GM18870 (cell line): ENCODE measurements around the gene ARHGAP26.

ENCODE experiments used
- ATAC-seq: cut with Tn5 transposase; IDR thresholded peaks from one replicate; pipeline ENCODE4 v1.9.1; 2021; ENCODE audit warnings: moderate library complexity; ENCODE audit not compliant: unreplicated experiment

ARHGAP26 gene

GRCh38 chr5:142769793-142770649 is at the start of gene ARHGAP26:
Gene ARHGAP26, plus strand, starts transcription at chr5:142770377. Its CDS starts 385 bp downstream, at chr5:142770762.
- ATAC-seq = peak; percentile 84

- ATAC-seq = no peak
Observed at GRCh38 chr5:142720641-142721271, 49.4 kb upstream of the ARHGAP26 start.

DNA sequence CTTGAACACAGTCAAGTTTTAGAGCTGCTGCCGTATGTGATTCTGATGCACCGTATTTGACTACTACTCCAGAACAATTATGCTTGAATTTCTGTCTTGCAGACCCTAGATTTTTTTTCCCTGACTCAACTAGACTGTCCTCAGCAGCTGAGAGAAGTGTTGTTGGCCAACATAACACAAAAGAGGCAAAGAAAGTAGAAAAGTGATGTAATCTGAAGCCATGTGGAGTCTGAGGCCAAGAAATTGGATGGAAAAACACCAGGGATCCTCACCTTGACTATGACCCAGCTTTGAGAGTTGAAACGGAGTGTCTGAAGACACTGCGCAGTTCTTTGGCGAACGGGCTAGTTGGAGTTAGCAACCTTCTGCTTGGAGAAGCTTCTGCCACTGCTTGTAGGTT is 48.0 kb upstream of the ARHGAP26 start:
- no peak for ATAC-seq

- no peak for ATAC-seq
Observed at GRCh38 chr5:142722896-142723295, 47.3 kb upstream of the ARHGAP26 start.

- ATAC-seq = no peak
Observed at GRCh38 chr5:142724821-142725220, 45.4 kb upstream of the ARHGAP26 start.

- ATAC-seq = no peak
Observed at GRCh38 chr5:142725231-142726187, 44.7 kb upstream of the ARHGAP26 start.

DNA sequence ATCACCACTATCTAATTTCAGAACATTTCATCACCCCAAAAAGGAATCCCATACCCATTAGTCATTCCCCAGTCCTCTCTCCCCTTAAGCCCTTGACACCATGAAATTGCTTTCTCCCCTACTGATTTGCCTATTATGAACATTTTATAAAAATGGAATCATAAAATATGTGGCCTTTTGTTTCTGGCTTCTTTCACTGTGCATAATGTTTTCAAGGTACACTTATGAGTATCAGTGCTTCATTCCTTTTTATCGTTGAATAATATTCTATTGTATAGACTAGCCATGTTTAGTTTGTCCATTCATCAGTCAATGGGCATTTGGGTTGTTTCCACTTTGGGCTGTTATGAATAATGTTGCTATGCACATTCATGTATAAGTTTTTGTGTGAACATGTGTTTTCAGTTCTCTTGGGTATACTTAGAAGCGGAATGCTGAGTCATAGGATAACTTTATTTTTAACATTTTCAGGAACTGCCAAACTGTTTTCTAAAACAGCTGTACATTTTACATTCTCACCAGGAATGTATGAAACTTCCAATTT is 43.9 kb upstream of the ARHGAP26 start:
- peak; percentile 65 for ATAC-seq

- ATAC-seq = no peak
Observed at GRCh38 chr5:142727735-142728047, 42.5 kb upstream of the ARHGAP26 start.

DNA sequence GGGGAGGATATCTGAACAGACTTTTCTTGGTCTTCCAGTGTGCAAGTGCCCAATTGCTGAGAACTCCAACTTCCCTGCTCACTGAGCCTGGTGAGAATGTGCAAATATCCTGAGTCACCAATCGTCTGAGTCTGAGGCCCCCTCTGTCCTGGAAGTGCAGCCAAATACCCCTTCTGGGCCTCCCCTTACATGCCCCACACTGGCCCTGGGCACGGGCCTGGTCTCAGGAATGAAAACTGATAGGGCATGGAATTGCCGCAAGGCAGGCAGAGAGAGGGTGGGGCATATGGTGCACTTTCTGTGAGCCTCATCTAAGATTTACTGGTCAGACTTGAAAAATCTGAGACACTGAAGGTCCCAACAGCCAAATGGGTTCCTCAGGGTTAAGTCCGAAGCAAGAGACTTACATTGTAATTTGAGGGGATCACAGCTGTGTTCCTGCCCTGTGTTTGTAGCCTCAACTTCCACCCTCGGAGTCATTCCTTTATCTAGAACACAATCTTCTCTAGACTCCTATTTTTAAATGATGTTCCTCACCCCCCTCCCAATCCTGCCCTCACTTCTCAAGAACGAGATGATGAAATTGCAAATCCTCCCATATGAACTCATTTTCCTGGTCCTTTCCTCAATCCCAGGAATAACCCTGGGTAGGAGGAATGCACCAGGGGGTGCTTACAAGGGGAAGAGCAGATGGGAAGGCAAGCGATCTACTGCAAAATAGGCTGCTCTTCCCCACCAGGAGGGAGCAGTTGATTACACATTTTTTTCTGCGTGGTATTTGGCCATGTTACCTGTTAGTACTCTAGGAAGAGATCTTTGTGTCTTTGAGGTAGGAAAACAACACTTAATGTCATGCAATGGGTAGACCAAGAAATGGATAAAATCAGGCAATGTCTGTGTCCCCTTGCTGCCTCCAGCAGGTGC is 34.6 kb upstream of the ARHGAP26 start:
- ATAC-seq = no peak

GRCh38 chr5:142736247-142736632 is 33.9 kb upstream of the ARHGAP26 start:
- ATAC-seq = no peak

DNA sequence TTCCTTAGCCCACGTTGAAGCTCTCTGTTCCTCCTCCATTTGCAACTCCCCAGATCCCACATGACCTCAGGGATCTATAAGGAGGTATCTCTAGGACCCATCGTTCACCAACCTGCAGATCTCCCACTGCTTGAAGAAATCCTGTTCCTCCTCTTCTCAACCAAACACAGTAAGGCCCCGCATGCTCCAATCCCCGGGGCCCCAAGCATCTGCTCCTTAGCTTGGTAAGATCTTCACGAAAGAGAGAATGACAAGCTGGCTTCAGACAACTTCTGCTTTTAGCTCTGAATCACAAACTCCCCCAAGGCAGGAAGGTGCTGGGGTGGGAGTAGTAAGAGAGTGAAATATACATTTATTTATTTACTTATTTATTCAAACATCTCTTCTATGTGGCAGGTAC is 33.0 kb upstream of the ARHGAP26 start:
- ATAC-seq = no peak

DNA sequence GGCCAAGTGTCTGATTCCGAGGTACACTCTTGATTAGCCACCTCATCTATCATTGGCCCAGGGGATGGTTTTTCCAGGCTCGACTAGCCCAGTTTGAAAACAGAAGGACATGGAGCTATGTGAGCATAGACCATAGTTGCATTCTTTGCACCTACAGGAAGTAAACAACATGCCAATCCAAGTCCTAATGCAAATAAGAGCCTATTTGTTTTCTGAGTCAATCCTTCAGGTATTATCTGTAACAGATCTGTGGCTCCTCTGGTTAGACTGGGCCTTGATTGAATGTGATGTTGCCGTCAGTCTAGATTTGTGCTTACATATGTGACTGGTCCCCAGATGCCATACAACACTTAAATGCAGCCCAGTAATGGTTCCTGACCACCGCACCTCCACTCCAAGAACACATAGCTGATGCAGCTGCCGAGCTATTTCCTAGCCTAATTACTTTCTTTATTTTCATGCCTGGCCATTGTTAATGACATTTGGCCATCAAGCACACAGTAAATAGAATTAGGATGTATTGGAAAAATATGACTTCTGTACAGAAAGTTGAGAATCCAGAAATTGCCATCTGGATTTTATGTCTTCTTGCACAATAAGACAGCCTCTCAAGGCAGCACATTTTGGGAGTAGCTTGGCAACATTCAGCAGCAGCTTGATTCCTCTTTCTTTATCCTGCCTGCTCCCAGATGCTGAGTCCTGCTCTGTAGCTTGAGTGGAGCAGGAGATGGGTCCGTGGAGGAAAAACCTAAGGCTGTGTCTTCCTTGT is 29.5 kb upstream of the ARHGAP26 start:
- ATAC-seq = no peak

GRCh38 chr5:142743592-142744441 is 26.4 kb upstream of the ARHGAP26 start:
- no peak for ATAC-seq

DNA sequence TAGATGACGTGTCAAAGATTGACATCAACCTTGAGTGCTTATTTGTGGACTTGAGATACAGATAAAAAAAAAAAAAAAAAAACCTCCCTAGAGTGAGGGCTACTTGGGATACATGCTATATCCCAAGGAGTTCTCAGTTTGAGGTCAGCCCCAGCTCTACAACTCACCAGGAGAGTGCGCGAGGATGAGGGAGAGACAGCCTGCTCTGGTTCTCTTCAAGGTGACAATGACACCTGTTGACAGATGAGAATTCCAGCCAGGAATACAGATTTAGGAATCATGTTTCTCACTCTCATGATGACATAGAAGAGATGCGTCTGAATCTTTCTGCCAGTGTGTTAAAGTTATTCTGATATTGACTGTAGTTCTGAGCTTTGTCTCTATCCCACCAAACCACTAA is 24.9 kb upstream of the ARHGAP26 start:
- no peak for ATAC-seq

- ATAC-seq = no peak
Observed at GRCh38 chr5:142746532-142747433, 23.4 kb upstream of the ARHGAP26 start.

DNA sequence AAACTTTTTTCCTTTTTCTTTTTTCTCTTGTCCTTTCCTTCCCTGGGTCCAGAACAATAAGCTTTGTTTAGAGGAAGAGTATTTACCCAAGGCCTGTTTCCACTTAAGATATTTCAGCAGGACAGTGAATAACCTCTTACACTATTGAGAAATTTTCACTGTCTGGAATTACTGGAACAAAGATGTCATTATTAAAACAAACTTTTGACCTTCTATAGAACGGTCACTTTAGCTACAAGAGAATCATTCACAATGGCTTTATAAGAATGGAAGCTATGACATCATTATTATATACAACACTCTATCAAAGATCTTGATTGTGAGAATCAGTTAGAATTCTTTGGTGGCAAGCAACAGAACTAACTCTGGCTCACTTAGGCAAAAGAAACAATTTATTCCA is 22.0 kb upstream of the ARHGAP26 start:
- ATAC-seq = no peak

DNA sequence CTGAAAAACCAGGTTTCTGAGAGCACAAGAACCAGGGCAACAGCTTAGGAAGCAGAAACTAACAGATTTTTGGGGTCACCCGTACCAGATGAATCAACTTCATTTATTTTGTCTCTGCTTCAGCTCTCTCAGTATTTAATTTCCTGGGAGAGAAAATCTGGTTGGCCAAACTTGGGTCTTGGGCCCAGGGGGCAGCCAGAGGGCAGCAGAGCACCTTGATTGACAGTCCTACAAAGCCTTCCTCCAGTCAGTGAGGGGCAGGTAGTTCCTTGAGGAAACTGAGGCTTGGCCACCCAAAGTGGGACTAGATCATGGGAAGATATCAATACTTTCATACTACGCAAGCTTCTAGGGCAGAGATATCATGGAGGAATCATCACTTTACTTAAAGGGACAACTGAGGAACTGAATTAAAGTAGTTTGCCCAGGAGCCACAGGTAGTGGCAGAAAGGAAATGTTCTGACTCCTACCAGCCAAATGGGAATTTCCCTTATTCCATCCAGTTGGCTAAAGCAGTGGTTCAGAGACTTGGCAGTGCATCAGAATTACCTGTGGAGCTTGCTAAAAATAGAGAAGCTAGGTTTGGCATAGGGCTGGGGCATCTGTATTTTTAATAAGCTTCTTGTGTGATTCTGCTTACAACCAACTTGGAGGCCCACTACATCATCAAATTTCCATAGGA is 21.5 kb upstream of the ARHGAP26 start:
- ATAC-seq = no peak
